ENCODE measurements around the gene GSK3A. TPM values are rescaled to one million over a fixed set of nuclear protein-coding genes. Genes with fewer than 3 reads are reported as not detected.

Gene GSK3A
- total and polyA plus RNA-seq, 2 of the 4 experiments (the other 2 are of a cell fraction): 8.1 to 43.3 TPM

DNA sequence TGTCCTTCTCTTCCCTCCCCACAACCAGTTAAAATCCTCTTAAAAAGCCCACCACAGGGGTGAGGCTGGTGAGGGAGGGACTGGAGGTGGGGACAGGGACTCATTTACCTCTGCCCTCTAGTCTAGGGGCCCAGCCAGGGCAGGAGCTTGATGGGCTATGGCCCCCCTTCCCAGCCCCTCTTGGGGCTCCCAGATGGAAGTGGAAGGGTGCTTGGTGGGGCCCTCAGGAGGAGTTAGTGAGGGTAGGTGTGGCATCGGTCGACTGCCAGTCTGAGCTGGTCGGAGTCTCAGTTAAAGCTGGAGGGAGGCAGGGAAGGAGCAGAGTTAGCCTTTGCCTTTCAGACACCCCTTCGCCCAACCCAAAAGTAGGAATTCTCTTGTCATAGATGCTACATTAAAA lies 11.8 kb downstream of the GSK3A start:
- no CpG with 5 or more reads among the region's 4 CpGs for WGBS, 2 experiments (ENCODE audit: extremely low coverage in 2 of 2, insufficient read length in 1 of 2)
- H3K9ac ChIP-seq (ENCODE audit: low read depth, low read length): no peak overlapping the region
- TF ChIP-seq FOS (IDR thresholded peaks at IDR 0.05; ENCODE audit: low read depth, low read length) (no peak), RCOR1 (IDR thresholded peaks at IDR 0.05; ENCODE audit: insufficient replicate concordance, low read length) (no peak), MAFK (IDR thresholded peaks at IDR 0.05; ENCODE audit: low read depth, low read length) (no peak), CHD1 (IDR thresholded peaks at IDR 0.05; ENCODE audit: low read depth, low read length) (no peak)
- no peak overlapping the region for H3K56ac ChIP-seq (ENCODE audit: extremely low read depth, insufficient read depth, low read length)
- no peak overlapping the region for H3K14ac ChIP-seq (replicated peaks; ENCODE audit: low read depth, low read length)
- H4K8ac ChIP-seq (ENCODE audit: low read depth in 2 of 2, low read length in 2 of 2): no peak overlapping the region
- H3K18ac ChIP-seq (ENCODE audit: low read depth, low read length): no peak overlapping the region
- H3K9me3 ChIP-seq (ENCODE audit: control insufficient read depth, insufficient read depth, low read length): no peaks in the 10 kb centered on the region
- H3K4me2 ChIP-seq (ENCODE audit: low read depth, low read length): no peak overlapping the region
- H3K27ac ChIP-seq (ENCODE audit: insufficient read depth, low read length): no peak overlapping the region
- DNase-seq: no peak
- in situ Hi-C loops (cut with MboI; ENCODE audit: low sequenced_read_pairs) (no loop called here), dilution Hi-C loops (cut with HindIII; ENCODE audit: low sequenced_read_pairs, unreplicated experiment) (no loop called here), intact Hi-C loops (cut with micrococcal nuclease) (no loop called here)
- no peak for ATAC-seq (ENCODE audit: low read depth)
- no peak overlapping the region for H3K23ac ChIP-seq (ENCODE audit: low read depth, low read length)
- no peaks in the 10 kb centered on the region for H3K4me1 ChIP-seq (ENCODE audit: control insufficient read depth, insufficient read depth, low read length)
- no peaks in the 10 kb centered on the region for H3K27me3 ChIP-seq (ENCODE audit: control insufficient read depth, insufficient read depth, low read length)
- H2AFZ ChIP-seq (replicated peaks; ENCODE audit: low read length, poor library complexity): no peak overlapping the region
- H4K20me1 ChIP-seq (ENCODE audit: insufficient read depth, low read length): peaks cover 86% of the 10 kb centered on the region
- H2BK5ac ChIP-seq (ENCODE audit: low read depth, low read length, poor library complexity, severe bottlenecking): no peak overlapping the region
- POLR2A ChIA-PET (ENCODE audit: unreplicated experiment): no interaction called here
- H2AK9ac ChIP-seq (replicated peaks; ENCODE audit: low read depth, low read length, poor library complexity): no peak overlapping the region
- no TSS peak for BruUV-seq (replicated peaks)
- H3K4me3 ChIP-seq (ENCODE audit: insufficient read depth, low read depth, low read length): no peak overlapping the region
- H2BK15ac ChIP-seq (ENCODE audit: low read depth, low read length): no peak overlapping the region
- peaks cover 79% of the 10 kb centered on the region for H3K36me3 ChIP-seq (ENCODE audit: control insufficient read depth, insufficient read depth, low read length)
- peaks cover 14% of the 10 kb centered on the region; the same call in 1 of the 2 replicates for H3K9me1 ChIP-seq (ENCODE audit: insufficient read depth, low read length)
- H3K4ac ChIP-seq (ENCODE audit: low read depth, low read length): no peak overlapping the region
- no peak overlapping the region for H2BK20ac ChIP-seq (ENCODE audit: low read depth, low read length)
- no peak overlapping the region for H2AK5ac ChIP-seq (ENCODE audit: low read depth, low read length)
- H4K5ac ChIP-seq (ENCODE audit: low read depth, low read length): no peak overlapping the region
- CTCF ChIA-PET: no interaction called here
- peaks cover 38 to 82% of the 10 kb centered on the region in 2 experiments for H3K79me1 ChIP-seq (ENCODE audit: low read depth in 1 of 2, low read length in 2 of 2)
- H4K91ac ChIP-seq (ENCODE audit: insufficient read depth, low read depth, low read length): no peak overlapping the region
- H2BK120ac ChIP-seq (ENCODE audit: low read depth, low read length): no peak overlapping the region

Data from IMR-90 (cell line).